Left renal pelvis (tissue), 4 donors: ENCODE results near the gene CBFA2T3. TPM values are rescaled to one million over a fixed set of nuclear protein-coding genes. Genes with fewer than 3 reads are reported as not detected.

ENCODE experiments used
- DNase-seq, 4 donors: peaks; one replicate each; pipeline ENCODE4 v3.0.0-alpha.2; 2013; ENCODE audit warnings: low read depth in 4 of 4, low spot score in 3 of 4
- polyA plus RNA-seq, 4 donors: library from polyadenylated mRNA; unstranded; fragments of 120-200 nt; gene quantifications; one replicate each; pipeline ENCODE4 v1.2.1, GENCODE V29; 2013; ENCODE audit not compliant: insufficient read length in 4 of 4

The CBFA2T3 gene
- polyA plus RNA-seq, 4 donors = 2.7 to 3.5 (median 3.2) TPM

GRCh38 chr16:88866151-88866920, 110.7 kb downstream of the CBFA2T3 start, which contains the start of gene PABPN1L:
Gene PABPN1L, minus strand, starts transcription at chr16:88866660. Its CDS starts 54 bp downstream, at chr16:88866606.
- DNase-seq = no peak

- no peak for DNase-seq
Observed at GRCh38 chr16:88865742-88866141, 111.3 kb downstream of the CBFA2T3 start.

- DNase-seq = no peak
Observed at GRCh38 chr16:88865310-88865709, 111.7 kb downstream of the CBFA2T3 start.

GRCh38 chr16:88864521-88864920, 112.5 kb downstream of the CBFA2T3 start:
- DNase-seq = no peak

GRCh38 chr16:88864099-88864498, 112.9 kb downstream of the CBFA2T3 start:
- no peak for DNase-seq

- DNase-seq = no peak
Observed at GRCh38 chr16:88863426-88863825, 113.6 kb downstream of the CBFA2T3 start.

GRCh38 chr16:88862968-88863367, 114.0 kb downstream of the CBFA2T3 start:
- no peak for DNase-seq

GRCh38 chr16:88861359-88861758, 115.6 kb downstream of the CBFA2T3 start:
- no peak for DNase-seq

- DNase-seq = no peak
Observed at GRCh38 chr16:88859381-88860091, 117.5 kb downstream of the CBFA2T3 start.

- DNase-seq = peak in 2 of 4 donors; percentile 30 to 36
Observed at GRCh38 chr16:88857728-88858339, 119.2 kb downstream of the CBFA2T3 start.

GRCh38 chr16:88856828-88857727, 119.9 kb downstream of the CBFA2T3 start, which contains the start of the genes GALNS and TRAPPC2L:
Gene GALNS, minus strand, starts transcription at chr16:88856947. Its CDS starts 70 bp downstream, at chr16:88856877.
Gene TRAPPC2L, plus strand, starts transcription at chr16:88857127. Its CDS starts 24 bp downstream, at chr16:88857151.
- peak; percentile 82 to 91 (median 90) for DNase-seq

GRCh38 chr16:88856122-88856827, 120.7 kb downstream of the CBFA2T3 start:
- DNase-seq = no peak

- DNase-seq = no peak
Observed at GRCh38 chr16:88855736-88856121, 121.3 kb downstream of the CBFA2T3 start.

GRCh38 chr16:88855176-88855575, 121.8 kb downstream of the CBFA2T3 start:
- DNase-seq = no peak

GRCh38 chr16:88854306-88855111, 122.5 kb downstream of the CBFA2T3 start:
- no peak for DNase-seq

GRCh38 chr16:88853325-88853941, 123.6 kb downstream of the CBFA2T3 start:
- no peak for DNase-seq

GRCh38 chr16:88851616-88852015, 125.4 kb downstream of the CBFA2T3 start:
- no peak for DNase-seq

GRCh38 chr16:88850531-88851199, 126.3 kb downstream of the CBFA2T3 start:
- DNase-seq = no peak
